ENCODE data around the gene ATAD1. TPM values are rescaled to one million over a fixed set of nuclear protein-coding genes. Genes with fewer than 3 reads are reported as not detected.

The ATAD1 gene
- total RNA-seq, 2 experiments from 2014 or later: 43.8 to 49.3 TPM

DNA sequence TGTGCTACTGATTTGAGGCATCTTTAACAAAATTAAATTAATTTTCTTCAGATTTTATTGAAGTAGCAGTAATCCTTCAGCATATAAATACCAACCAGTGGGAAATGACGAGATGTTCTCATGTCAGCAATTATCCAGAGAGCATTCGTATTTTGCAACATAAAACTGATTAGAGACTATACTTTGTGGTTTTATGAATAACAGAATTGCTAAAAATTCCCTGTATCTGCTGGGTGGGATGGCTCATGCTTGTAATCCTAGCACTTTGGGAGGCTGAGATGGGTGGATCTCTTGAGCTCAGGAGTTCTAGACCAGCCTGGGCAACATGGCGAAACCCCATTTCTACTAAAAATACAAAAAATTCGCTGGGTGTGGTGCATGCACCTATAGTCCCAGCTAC is 56.9 kb downstream of the ATAD1 start:
- Mint-ChIP-seq H3K4me3 (no peak overlapping the region), H3K4me1 (ENCODE audit: low read depth) (peaks cover 28% of the 10 kb centered on the region), H3K27me3 (no peaks in the 10 kb centered on the region), H3K36me3 (ENCODE audit: low read depth) (peaks cover 28% of the 10 kb centered on the region), H3K27ac (peak overlapping the region; percentile 63), H3K9me3 (no peaks in the 10 kb centered on the region)
- ATAC-seq (no peak), DNase-seq (no peak)
- CTCF ChIA-PET: interaction anchor here (1.3 to 3.2 kb wide), 3 partner anchors 9 to 26 kb away, joined by 4 to 12 read pairs (median 11); no protein-coding TSS in a partner anchor
- intact Hi-C loops (cut with micrococcal nuclease): no loop called here
- POLR2A ChIA-PET: interaction anchor here (1.0 kb wide), 1 partner anchor 9 kb away, joined by 3 read pairs; no protein-coding TSS in a partner anchor
- TF ChIP-seq, protein P1, sequence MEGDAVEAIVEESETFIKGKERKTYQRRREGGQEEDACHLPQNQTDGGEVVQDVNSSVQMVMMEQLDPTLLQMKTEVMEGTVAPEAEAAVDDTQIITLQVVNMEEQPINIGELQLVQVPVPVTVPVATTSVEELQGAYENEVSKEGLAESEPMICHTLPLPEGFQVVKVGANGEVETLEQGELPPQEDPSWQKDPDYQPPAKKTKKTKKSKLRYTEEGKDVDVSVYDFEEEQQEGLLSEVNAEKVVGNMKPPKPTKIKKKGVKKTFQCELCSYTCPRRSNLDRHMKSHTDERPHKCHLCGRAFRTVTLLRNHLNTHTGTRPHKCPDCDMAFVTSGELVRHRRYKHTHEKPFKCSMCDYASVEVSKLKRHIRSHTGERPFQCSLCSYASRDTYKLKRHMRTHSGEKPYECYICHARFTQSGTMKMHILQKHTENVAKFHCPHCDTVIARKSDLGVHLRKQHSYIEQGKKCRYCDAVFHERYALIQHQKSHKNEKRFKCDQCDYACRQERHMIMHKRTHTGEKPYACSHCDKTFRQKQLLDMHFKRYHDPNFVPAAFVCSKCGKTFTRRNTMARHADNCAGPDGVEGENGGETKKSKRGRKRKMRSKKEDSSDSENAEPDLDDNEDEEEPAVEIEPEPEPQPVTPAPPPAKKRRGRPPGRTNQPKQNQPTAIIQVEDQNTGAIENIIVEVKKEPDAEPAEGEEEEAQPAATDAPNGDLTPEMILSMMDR (IDR thresholded peaks at IDR 0.05): no peak

DNA sequence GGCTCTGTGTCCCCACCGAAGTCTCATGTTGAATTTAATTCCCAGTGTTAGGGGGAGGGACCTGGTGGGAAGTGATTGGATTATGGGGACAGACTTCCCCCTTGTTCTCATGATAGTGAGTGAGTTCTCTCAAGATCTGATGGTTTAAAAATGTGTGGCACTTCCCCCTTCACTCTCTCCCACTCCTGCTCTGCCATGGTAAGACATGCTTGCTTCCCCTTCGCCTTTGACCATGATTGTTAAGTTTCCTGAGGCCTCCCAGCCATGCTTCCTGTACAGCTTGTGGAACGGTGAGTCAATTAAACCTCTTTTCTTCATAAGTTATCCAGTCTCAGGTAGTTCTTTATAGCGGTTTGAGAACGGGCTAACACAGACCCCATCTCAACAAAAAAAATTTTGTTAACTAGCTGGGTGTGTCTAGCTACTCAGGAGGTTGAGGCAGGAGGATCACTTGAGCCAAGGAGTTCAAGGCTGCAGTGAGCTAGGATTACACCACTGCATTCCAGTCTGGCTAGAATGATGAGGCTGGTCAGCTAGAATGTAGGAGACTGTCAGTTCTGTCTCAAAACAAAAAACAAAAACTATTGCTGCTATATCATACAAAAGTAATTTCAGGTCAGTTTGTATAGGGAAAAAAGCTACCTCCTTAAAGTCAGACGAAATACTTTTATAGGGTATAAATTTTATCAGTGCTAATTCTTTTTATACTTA is 57.7 kb downstream of the ATAD1 start:
- peak overlapping the region; percentile 55 for H3K27ac Mint-ChIP-seq
- CTCF ChIA-PET: interaction anchor here (1.3 to 3.2 kb wide), 3 partner anchors 10 to 26 kb away, joined by 4 to 12 read pairs (median 11); no protein-coding TSS in a partner anchor
- ATAC-seq: no peak

DNA sequence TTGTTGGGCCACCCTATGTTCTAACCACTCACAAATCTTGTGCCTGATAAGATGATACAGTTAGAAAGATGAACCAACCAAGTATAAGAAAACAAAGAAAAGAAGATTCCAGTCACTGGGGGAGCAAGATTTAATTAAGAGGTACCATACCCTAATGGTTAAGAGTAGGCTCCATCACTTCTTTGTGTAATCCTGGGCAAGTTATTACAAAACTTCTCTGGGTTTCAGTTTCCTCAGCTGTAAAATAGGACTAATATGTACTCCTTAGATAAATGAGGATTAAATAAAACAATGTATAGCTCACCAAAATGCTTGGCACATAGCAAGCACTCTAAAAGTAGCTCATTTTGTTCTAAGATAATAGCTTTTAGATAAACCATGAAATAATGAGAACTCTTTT is 58.5 kb downstream of the ATAD1 start:
- no peak overlapping the region for H3K4me3 Mint-ChIP-seq
- TF ChIP-seq, protein P1 (IDR thresholded peaks at IDR 0.05): no peak
- H3K27ac Mint-ChIP-seq: no peak overlapping the region
- intact Hi-C loops (cut with micrococcal nuclease): no loop called here
- no peak for DNase-seq
- ChIA-PET POLR2A (interaction anchor here (1.1 kb wide), 1 partner anchor 59 kb away, joined by 5 read pairs; the partner anchor contains the start of gene ATAD1), CTCF (interaction anchor here (0.7 to 3.2 kb wide), 3 partner anchors 11 to 101 kb away, joined by 3 to 12 read pairs (median 11); no protein-coding TSS in a partner anchor)
- ATAC-seq: no peak
- H3K4me1 Mint-ChIP-seq (ENCODE audit: low read depth): peaks cover 31% of the 10 kb centered on the region
- no peaks in the 10 kb centered on the region for H3K9me3 Mint-ChIP-seq
- no peaks in the 10 kb centered on the region for H3K27me3 Mint-ChIP-seq
- peaks cover 32% of the 10 kb centered on the region for H3K36me3 Mint-ChIP-seq (ENCODE audit: low read depth)

More for the DNA sequence above, 57.7 kb downstream of the ATAD1 start:
- DNase-seq: no peak
- POLR2A ChIA-PET: interaction anchor here (1.1 kb wide), 1 partner anchor 58 kb away, joined by 5 read pairs; the partner anchor contains the start of gene ATAD1
- H3K27me3 Mint-ChIP-seq: no peaks in the 10 kb centered on the region
- TF ChIP-seq, protein P1 (IDR thresholded peaks at IDR 0.05): no peak
- no peak overlapping the region for H3K4me3 Mint-ChIP-seq
- peaks cover 33% of the 10 kb centered on the region for H3K36me3 Mint-ChIP-seq (ENCODE audit: low read depth)
- H3K9me3 Mint-ChIP-seq: no peaks in the 10 kb centered on the region
- peaks cover 28% of the 10 kb centered on the region for H3K4me1 Mint-ChIP-seq (ENCODE audit: low read depth)
- intact Hi-C loops (cut with micrococcal nuclease): no loop called here

DNA sequence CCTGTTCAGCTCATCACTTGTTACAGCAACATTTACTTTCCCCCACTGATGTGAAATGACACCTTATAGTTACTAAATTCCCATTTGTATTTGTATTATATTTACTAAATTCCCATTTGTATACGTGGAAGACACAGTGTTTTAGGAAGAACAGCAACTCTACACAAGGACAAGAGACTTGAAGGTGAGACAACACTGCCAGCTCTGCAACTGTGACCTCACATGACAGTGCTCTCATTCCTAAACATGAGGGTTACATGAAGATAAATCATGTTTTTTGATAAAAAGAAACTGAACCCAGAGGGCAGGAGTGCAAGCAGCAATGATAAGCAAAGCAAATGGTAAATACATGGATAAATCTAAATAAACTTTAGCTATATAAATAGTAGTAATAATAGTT is 60.3 kb downstream of the ATAD1 start:
- CTCF ChIA-PET: no interaction called here
- Mint-ChIP-seq H3K4me3 (no peak overlapping the region), H3K4me1 (ENCODE audit: low read depth) (peaks cover 38% of the 10 kb centered on the region), H3K27ac (no peak overlapping the region), H3K9me3 (no peaks in the 10 kb centered on the region), H3K27me3 (no peaks in the 10 kb centered on the region), H3K36me3 (ENCODE audit: low read depth) (peaks cover 40% of the 10 kb centered on the region)
- POLR2A ChIA-PET: no interaction called here
- no peak for ATAC-seq
- intact Hi-C loops (cut with micrococcal nuclease): no loop called here
- DNase-seq: no peak
- TF ChIP-seq, protein P1 (IDR thresholded peaks at IDR 0.05): no peak
